ENCODE data around the gene USHBP1. TPM values are rescaled to one million over a fixed set of nuclear protein-coding genes. Genes with fewer than 3 reads are reported as not detected.
A peak's percentile ranks its signal among the peaks of the same experiment; 100 is the strongest.

The USHBP1 gene
- total RNA-seq, 2 experiments from 2014 or later: not detected

- POLR2A ChIA-PET: interaction anchor here (1.3 to 1.4 kb wide), 2 partner anchors 17 to 35 kb away, joined by 3 read pairs; partner anchors contain the start of genes BABAM1 and USE1
- no peaks in the 10 kb centered on the region for H3K9me3 ChIP-seq (ENCODE audit: control insufficient read depth in 1 of 2, insufficient read depth in 1 of 2, low read length in 2 of 2)
- CTCF ChIA-PET: interaction anchor here (1.3 kb wide), 1 partner anchor 10 kb away, joined by 4 read pairs; no protein-coding TSS in a partner anchor
- Mint-ChIP-seq H3K4me3 (no peak overlapping the region), H3K36me3 (ENCODE audit: low read depth) (no peaks in the 10 kb centered on the region), H3K27me3 (peaks cover 5% of the 10 kb centered on the region), H3K4me1 (ENCODE audit: low read depth) (no peaks in the 10 kb centered on the region), H3K27ac (no peak overlapping the region), H3K9me3 (no peaks in the 10 kb centered on the region)
- DNase-seq: no peak
- no peaks in the 10 kb centered on the region for H3K27me3 ChIP-seq (ENCODE audit: control insufficient read depth in 1 of 2, insufficient read depth in 2 of 2, low read length in 2 of 2)
- peaks cover 12% of the 10 kb centered on the region for H3K4me1 ChIP-seq (ENCODE audit: insufficient read depth, low read length)
- TF ChIP-seq CTCF (IDR thresholded peaks at IDR 0.05): no peak
- no peak overlapping the region for H3K4me3 ChIP-seq (ENCODE audit: low read length)
- intact Hi-C loops (cut with DNase I, micrococcal nuclease): no loop called here
- H3K36me3 ChIP-seq (ENCODE audit: insufficient read depth, low read length): no peaks in the 10 kb centered on the region
- H3K27ac ChIP-seq (ENCODE audit: low read depth in 1 of 2, low read length in 2 of 2): no peak overlapping the region
- ATAC-seq (ENCODE audit: poor library complexity): no peak
Measured at GRCh38 chr19:17249887-17250548, 14.5 kb downstream of the USHBP1 start.

GRCh38 chr19:17248011-17248776 is 16.4 kb downstream of the USHBP1 start:
- Histone ChIP-seq H3K36me3 (ENCODE audit: insufficient read depth, low read length) (no peaks in the 10 kb centered on the region), H3K9me3 (ENCODE audit: control insufficient read depth in 1 of 2, insufficient read depth in 1 of 2, low read length in 2 of 2) (no peaks in the 10 kb centered on the region), H3K4me3 (ENCODE audit: low read length) (no peak overlapping the region), H3K27me3 (ENCODE audit: control insufficient read depth in 1 of 2, insufficient read depth in 2 of 2, low read length in 2 of 2) (no peaks in the 10 kb centered on the region), H3K27ac (ENCODE audit: low read depth in 1 of 2, low read length in 2 of 2) (no peak overlapping the region), H3K4me1 (ENCODE audit: insufficient read depth, low read length) (peaks cover 17% of the 10 kb centered on the region)
- POLR2A ChIA-PET: no interaction called here
- DNase-seq: no peak
- no peaks in the 10 kb centered on the region for H3K36me3 Mint-ChIP-seq (ENCODE audit: low read depth)
- peaks cover 5% of the 10 kb centered on the region for H3K27me3 Mint-ChIP-seq
- peak overlapping the region; percentile 30 for H3K4me3 Mint-ChIP-seq
- ATAC-seq (ENCODE audit: poor library complexity): no peak
- no peaks in the 10 kb centered on the region for H3K9me3 Mint-ChIP-seq
- H3K4me1 Mint-ChIP-seq (ENCODE audit: low read depth): no peaks in the 10 kb centered on the region
- TF ChIP-seq CTCF (IDR thresholded peaks at IDR 0.05): no peak
- CTCF ChIA-PET: no interaction called here
- intact Hi-C loops (cut with DNase I, micrococcal nuclease): no loop called here
- no peak overlapping the region for H3K27ac Mint-ChIP-seq

GRCh38 chr19:17246681-17247425 is 17.7 kb downstream of the USHBP1 start:
- peak overlapping the region; percentile 91 for H3K4me3 Mint-ChIP-seq
- POLR2A ChIA-PET: no interaction called here
- H3K27ac Mint-ChIP-seq: peak overlapping the region; percentile 49
- H3K4me3 ChIP-seq (ENCODE audit: low read length): peak overlapping the region; percentile 67
- H3K9me3 Mint-ChIP-seq: no peaks in the 10 kb centered on the region
- CTCF ChIA-PET: no interaction called here
- no peak overlapping the region for H3K27ac ChIP-seq (ENCODE audit: low read depth in 1 of 2, low read length in 2 of 2)
- no peaks in the 10 kb centered on the region for H3K36me3 ChIP-seq (ENCODE audit: insufficient read depth, low read length)
- no peaks in the 10 kb centered on the region for H3K27me3 ChIP-seq (ENCODE audit: control insufficient read depth in 1 of 2, insufficient read depth in 2 of 2, low read length in 2 of 2)
- no peaks in the 10 kb centered on the region for H3K9me3 ChIP-seq (ENCODE audit: control insufficient read depth in 1 of 2, insufficient read depth in 1 of 2, low read length in 2 of 2)
- peaks cover 17% of the 10 kb centered on the region for H3K4me1 ChIP-seq (ENCODE audit: insufficient read depth, low read length)
- no peaks in the 10 kb centered on the region for H3K4me1 Mint-ChIP-seq (ENCODE audit: low read depth)
- intact Hi-C loops (cut with DNase I, micrococcal nuclease): no loop called here
- no peak for TF ChIP-seq CTCF (IDR thresholded peaks at IDR 0.05)
- no peaks in the 10 kb centered on the region for H3K36me3 Mint-ChIP-seq (ENCODE audit: low read depth)
- DNase-seq (no peak), ATAC-seq (ENCODE audit: poor library complexity) (peak; percentile 3)
- H3K27me3 Mint-ChIP-seq: peaks cover 5% of the 10 kb centered on the region

Data from CD4-positive, alpha-beta T cell (primary cell).